HepG2 (cell line): Measurements from ENCODE around the gene RGL1. TPM values are rescaled to one million over a fixed set of nuclear protein-coding genes. Genes with fewer than 3 reads are reported as not detected.

Experiments used
- RARA ChIP-seq: IDR thresholded peaks from 2 replicates; pipeline ENCODE4 v1.6.1; 2016; ENCODE audit warnings: missing genetic modification reagents, missing compliant biosample characterization
- polyA plus RNA-seq, 8 experiments: library from polyadenylated mRNA; depleted of rRNA in 3 of 8; stranded (reverse) in 7 of 8; unstranded in 1 of 8; fragments of >200 nt; fragmentation: Illumina TruSeq in 4 of 8; extraction: Trizol in 4 of 8; gene quantifications; 2 replicates each; pipeline versions ENCODE4 v1.2.1 to v1.2.3, GENCODE V29; 2011 to 2016; ENCODE audit warnings: low read depth in 4 of 8, missing spikeins in 1 of 8, mixed read lengths in 1 of 8; ENCODE audit not compliant: insufficient read depth in 1 of 8
- total RNA-seq, 5 experiments: library from RNA; depleted of rRNA; stranded (reverse); fragments of >200 nt; fragmentation: Illumina TruSeq; extraction: Trizol; gene quantifications; 2 replicates each; pipeline ENCODE4 v1.2.3, GENCODE V29; 2016; ENCODE audit warnings: low read depth in 1 of 5
- TF ChIP-seq, protein P1 (sequence below): sonication (generic); formaldehyde crosslinking; IDR thresholded peaks from one replicate; pipeline ENCODE4 v1.5.1; 2020; ENCODE audit warnings: mild to moderate bottlenecking, missing genetic modification reagents; ENCODE audit errors: not compliant biosample characterization

RGL1 gene
- total and polyA plus RNA-seq, 2 of the 13 experiments (the other 11 are each of a cell fraction or from before 2014, with no cell fraction given), result 3.5 to 4.7 TPM

DNA sequence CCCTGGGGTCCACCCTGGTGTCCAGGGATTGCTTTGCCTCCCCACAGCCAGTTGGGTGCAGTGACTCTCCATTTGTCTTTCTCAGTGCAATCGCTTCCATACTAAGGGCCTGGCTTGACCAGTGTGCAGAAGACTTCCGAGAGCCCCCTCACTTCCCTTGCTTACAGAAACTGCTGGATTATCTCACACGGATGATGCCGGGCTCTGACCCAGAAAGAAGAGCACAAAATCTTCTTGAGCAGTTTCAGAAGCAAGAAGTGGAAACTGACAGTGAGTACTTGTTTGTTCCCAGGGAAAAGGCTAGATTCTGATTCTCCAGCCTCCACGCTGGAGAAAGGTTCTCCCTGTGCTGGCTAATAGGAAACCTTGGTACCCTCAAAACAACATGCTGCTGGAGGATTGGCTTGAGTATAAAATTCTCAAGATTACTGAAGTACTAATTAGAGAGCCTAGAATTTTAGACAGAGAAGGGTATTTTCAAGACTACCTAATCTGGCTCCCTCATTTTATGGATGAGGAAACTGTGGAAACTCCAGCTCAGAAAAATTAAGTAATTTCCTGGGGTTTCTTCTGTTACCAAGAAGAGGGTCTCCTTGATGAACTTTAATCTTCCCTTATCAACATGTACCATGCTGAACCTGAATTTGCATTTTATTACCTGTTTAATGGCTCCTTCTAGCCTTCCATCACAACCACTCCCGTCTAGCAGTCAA, 75.8 kb downstream of the RGL1 start (continued):
- TF ChIP-seq, protein P1, sequence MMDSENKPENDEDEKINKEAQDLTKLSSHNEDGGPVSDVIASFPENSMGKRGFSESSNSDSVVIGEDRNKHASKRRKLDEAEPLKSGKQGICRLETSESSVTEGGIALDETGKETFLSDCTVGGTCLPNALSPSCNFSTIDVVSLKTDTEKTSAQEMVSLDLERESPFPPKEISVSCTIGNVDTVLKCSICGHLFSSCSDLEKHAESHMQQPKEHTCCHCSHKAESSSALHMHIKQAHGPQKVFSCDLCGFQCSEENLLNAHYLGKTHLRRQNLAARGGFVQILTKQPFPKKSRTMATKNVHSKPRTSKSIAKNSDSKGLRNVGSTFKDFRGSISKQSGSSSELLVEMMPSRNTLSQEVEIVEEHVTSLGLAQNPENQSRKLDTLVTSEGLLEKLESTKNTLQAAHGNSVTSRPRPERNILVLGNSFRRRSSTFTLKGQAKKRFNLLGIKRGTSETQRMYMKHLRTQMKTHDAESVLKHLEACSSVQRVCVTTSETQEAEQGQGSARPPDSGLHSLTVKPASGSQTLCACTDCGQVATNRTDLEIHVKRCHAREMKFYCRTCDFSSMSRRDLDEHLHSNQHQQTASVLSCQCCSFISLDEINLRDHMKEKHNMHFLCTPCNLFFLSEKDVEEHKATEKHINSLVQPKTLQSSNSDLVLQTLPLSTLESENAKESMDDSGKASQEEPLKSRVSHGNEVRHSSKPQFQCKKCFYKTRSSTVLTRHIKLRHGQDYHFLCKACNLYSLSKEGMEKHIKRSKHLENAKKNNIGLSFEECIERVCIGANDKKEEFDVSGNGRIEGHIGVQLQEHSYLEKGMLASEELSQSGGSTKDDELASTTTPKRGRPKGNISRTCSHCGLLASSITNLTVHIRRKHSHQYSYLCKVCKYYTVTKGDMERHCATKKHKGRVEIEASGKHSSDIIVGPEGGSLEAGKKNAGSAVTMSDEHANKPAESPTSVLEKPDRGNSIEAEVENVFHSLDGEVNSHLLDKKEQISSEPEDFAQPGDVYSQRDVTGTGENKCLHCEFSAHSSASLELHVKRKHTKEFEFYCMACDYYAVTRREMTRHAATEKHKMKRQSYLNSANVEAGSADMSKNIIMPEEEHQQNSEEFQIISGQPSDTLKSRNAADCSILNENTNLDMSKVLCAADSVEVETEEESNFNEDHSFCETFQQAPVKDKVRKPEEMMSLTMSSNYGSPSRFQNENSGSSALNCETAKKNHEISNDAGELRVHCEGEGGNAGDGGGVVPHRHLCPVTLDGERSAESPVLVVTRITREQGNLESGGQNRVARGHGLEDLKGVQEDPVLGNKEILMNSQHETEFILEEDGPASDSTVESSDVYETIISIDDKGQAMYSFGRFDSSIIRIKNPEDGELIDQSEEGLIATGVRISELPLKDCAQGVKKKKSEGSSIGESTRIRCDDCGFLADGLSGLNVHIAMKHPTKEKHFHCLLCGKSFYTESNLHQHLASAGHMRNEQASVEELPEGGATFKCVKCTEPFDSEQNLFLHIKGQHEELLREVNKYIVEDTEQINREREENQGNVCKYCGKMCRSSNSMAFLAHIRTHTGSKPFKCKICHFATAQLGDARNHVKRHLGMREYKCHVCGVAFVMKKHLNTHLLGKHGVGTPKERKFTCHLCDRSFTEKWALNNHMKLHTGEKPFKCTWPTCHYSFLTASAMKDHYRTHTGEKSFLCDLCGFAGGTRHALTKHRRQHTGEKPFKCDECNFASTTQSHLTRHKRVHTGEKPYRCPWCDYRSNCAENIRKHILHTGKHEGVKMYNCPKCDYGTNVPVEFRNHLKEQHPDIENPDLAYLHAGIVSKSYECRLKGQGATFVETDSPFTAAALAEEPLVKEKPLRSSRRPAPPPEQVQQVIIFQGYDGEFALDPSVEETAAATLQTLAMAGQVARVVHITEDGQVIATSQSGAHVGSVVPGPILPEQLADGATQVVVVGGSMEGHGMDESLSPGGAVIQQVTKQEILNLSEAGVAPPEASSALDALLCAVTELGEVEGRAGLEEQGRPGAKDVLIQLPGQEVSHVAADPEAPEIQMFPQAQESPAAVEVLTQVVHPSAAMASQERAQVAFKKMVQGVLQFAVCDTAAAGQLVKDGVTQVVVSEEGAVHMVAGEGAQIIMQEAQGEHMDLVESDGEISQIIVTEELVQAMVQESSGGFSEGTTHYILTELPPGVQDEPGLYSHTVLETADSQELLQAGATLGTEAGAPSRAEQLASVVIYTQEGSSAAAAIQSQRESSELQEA, result no peak
- no peak for TF ChIP-seq RARA (CRISPR knock-in tag)
